Cardiac muscle cell (in vitro differentiated cells and primary cell): Measurements from ENCODE around the gene HSD17B4. TPM values are rescaled to one million over a fixed set of nuclear protein-coding genes. Genes with fewer than 3 reads are reported as not detected.
A peak's percentile ranks its signal among the peaks of the same experiment; 100 is the strongest.
"Not testable (repeated sequence)": the region's sequence is repeated elsewhere in the genome, so short reads cannot be mapped to it uniquely, and the experiment has no call there.

ENCODE experiments used
- DNase-seq, 2 donors: peaks; one replicate each; pipeline versions ENCODE4 v3.0.0 to v3.0.0-alpha.2; 2010 to 2017; ENCODE audit warnings: low read depth in 1 of 2, low spot score in 1 of 2
- H3K27ac ChIP-seq: fragments of 200-600 bp; sonication (generic); 2 replicates; pipeline ENCODE4 v1.5.1; 2016
- H3K27me3 ChIP-seq: fragments of 200-600 bp; sonication (generic); 2 replicates; pipeline ENCODE4 v1.6.0; 2016; ENCODE audit warnings: control low read depth
- H3K36me3 ChIP-seq: fragments of 200-600 bp; sonication (generic); 2 replicates; pipeline ENCODE4 v1.5.1; 2016; ENCODE audit warnings: control low read depth
- H3K4me1 ChIP-seq: fragments of 200-600 bp; sonication (generic); 2 replicates; pipeline ENCODE4 v1.8.1; 2017; ENCODE audit warnings: low read depth, mild to moderate bottlenecking, mixed run types
- H3K4me3 ChIP-seq: fragments of 200-600 bp; sonication (generic); 2 replicates; pipeline ENCODE4 v1.5.1; 2016; ENCODE audit warnings: mild to moderate bottlenecking
- H3K9me3 ChIP-seq: fragments of 200-600 bp; sonication (generic); 2 replicates; pipeline ENCODE4 v1.5.1; 2017; ENCODE audit warnings: low read depth, mild to moderate bottlenecking, control low read depth
- CTCF ChIP-seq: IDR thresholded peaks from 2 replicates; pipeline ENCODE4 v1.5.1; 2012; ENCODE audit warnings: low read depth, mild to moderate bottlenecking, low read length
- polyA plus RNA-seq: library from polyadenylated mRNA; unstranded; fragments of >200 nt; fragmentation: Nextera tagmentation; extraction: Ambion mirVana; gene quantifications from 2 replicates; pipeline ENCODE4 v1.2.1, GENCODE V29; 2016
- total RNA-seq: library from RNA; depleted of rRNA; stranded (reverse); fragments of >200 nt; gene quantifications from 2 replicates; pipeline ENCODE4 v1.2.3, GENCODE V29; 2016

The HSD17B4 gene
- total and polyA plus RNA-seq, 2 experiments from 2014 or later = 165 to 183 TPM

GRCh38 chr5:119501671-119502179, 49.4 kb downstream of the HSD17B4 start:
- Histone ChIP-seq H3K9me3 (peaks cover 3% of the 10 kb centered on the region), H3K36me3 (peaks cover 5% of the 10 kb centered on the region), H3K4me1 (no peaks in the 10 kb centered on the region), H3K27ac (no peak overlapping the region), H3K27me3 (no peaks in the 10 kb centered on the region), H3K4me3 (no peak overlapping the region)
- TF ChIP-seq CTCF = no peak
- DNase-seq = no peak

GRCh38 chr5:119503939-119504338, 51.6 kb downstream of the HSD17B4 start:
- H3K27ac ChIP-seq = not testable (repeated sequence)

DNA sequence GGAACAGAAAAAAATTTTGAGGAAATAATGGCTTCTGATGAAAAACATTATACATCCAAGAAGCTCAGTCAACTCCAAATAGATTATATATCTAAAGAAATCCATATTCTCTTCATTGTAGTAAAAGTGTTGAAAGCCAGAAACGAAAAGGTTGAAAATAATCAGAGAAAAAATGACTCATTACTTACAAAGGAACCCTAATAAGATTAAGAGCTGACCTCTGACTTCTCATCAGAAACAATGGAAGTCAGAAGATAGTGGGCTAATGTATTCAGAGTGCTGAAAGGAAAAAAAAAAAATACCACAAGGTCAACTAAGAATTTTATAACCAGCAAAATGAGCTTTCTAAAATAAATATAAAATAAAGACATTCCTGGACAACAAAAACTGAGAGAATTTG, 60.0 kb downstream of the HSD17B4 start:
- Histone ChIP-seq H3K27me3 (no peaks in the 10 kb centered on the region), H3K9me3 (no peaks in the 10 kb centered on the region), H3K4me1 (no peaks in the 10 kb centered on the region), H3K36me3 (peaks cover 21% of the 10 kb centered on the region), H3K4me3 (no peak overlapping the region), H3K27ac (no peak overlapping the region)
- no peak for TF ChIP-seq CTCF
- peak in 1 of 2 donors; percentile 8 for DNase-seq

More at GRCh38 chr5:119503939-119504338, 51.6 kb downstream of the HSD17B4 start:
- H3K9me3 ChIP-seq, H3K4me1 ChIP-seq, DNase-seq, H3K27me3 ChIP-seq, H3K4me3 ChIP-seq, H3K36me3 ChIP-seq: not testable (repeated sequence)

GRCh38 chr5:119515192-119515591, 62.9 kb downstream of the HSD17B4 start:
- H3K4me1 ChIP-seq = no peaks in the 10 kb centered on the region
- no peaks in the 10 kb centered on the region for H3K27me3 ChIP-seq
- no peak overlapping the region for H3K27ac ChIP-seq
- H3K9me3 ChIP-seq = no peaks in the 10 kb centered on the region
- peaks cover 21% of the 10 kb centered on the region for H3K36me3 ChIP-seq
- H3K4me3 ChIP-seq = no peak overlapping the region
- TF ChIP-seq CTCF = no peak
- DNase-seq = peak in 1 of 2 donors; percentile 65

GRCh38 chr5:119517115-119517514, 64.8 kb downstream of the HSD17B4 start:
- peaks cover 15% of the 10 kb centered on the region for H3K36me3 ChIP-seq
- H3K27ac ChIP-seq, H3K9me3 ChIP-seq, H3K4me3 ChIP-seq, H3K4me1 ChIP-seq, DNase-seq, H3K27me3 ChIP-seq: not testable (repeated sequence)

GRCh38 chr5:119521232-119521631, 68.9 kb downstream of the HSD17B4 start:
- no peak for DNase-seq
- Histone ChIP-seq H3K27me3 (no peaks in the 10 kb centered on the region), H3K27ac (no peak overlapping the region), H3K9me3 (no peaks in the 10 kb centered on the region), H3K4me1 (peaks cover 8% of the 10 kb centered on the region), H3K36me3 (peaks cover 3% of the 10 kb centered on the region), H3K4me3 (no peak overlapping the region)
- no peak for TF ChIP-seq CTCF

- no peaks in the 10 kb centered on the region for H3K27me3 ChIP-seq
- H3K4me1 ChIP-seq = peaks cover 8% of the 10 kb centered on the region
- no peak overlapping the region for H3K27ac ChIP-seq
- no peak for TF ChIP-seq CTCF
- no peak for DNase-seq
- no peaks in the 10 kb centered on the region for H3K9me3 ChIP-seq
- no peak overlapping the region for H3K4me3 ChIP-seq
- peaks cover 10% of the 10 kb centered on the region for H3K36me3 ChIP-seq
These were observed 70.5 kb downstream of the HSD17B4 start for GRCh38 chr5:119522841-119523240.
